OCI-LY7 (cell line): ENCODE results near the gene SPN.

Experiments used
- CTCF ChIP-seq: fragments of 200-600 bp; sonication (generic); conservative IDR thresholded peaks from 2 replicates; pipeline ENCODE4 v1.5.1; 2014; ENCODE audit warnings: mild to moderate bottlenecking, antibody characterized with exemption, low read length, moderate library complexity, mixed read lengths
- EZH2phosphoT487 ChIP-seq: fragments of 200-600 bp; sonication (generic); IDR thresholded peaks from 2 replicates; pipeline ENCODE4 v1.6.1; 2018; ENCODE audit warnings: low read depth, borderline replicate concordance, mild to moderate bottlenecking, mixed run types, antibody characterized with exemption, low read length, moderate library complexity, mixed read lengths

DNA sequence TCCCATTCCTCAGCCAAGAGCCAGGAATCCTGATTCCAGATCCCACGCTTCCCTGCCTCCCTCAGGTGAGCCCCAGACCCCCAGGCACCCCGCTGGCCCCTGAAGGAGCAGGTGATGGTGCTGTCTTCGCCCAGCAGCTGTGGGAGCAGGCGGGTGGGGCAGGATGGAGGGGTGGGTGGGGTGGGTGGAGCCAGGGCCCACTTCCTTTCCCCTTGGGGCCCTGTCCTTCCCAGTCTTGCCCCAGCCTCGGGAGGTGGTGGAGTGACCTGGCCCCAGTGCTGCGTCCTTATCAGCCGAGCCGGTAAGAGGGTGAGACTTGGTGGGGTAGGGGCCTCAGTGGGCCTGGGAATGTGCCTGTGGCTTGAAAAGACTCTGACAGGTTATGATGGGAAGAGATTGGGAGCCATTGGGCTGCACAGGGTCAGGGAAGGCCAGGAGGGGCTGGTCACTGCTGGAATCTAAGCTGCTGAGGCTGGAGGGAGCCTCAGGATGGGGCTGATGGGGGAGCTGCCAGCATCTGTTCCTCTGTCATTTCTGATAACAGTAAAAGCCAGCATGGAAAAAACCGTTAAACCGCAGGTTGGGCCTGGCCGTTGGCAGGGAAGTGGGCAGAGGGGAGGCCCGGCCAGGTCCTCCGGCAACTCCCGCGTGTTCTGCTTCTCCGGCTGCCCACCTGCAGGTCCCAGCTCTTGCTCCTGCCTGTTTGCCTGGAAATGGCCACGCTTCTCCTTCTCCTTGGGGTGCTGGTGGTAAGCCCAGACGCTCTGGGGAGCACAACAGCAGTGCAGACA, at the start of gene SPN:
- TF ChIP-seq CTCF (no peak), EZH2phosphoT487 (no peak)
